ENCODE measurements around the gene CD2.
A peak's percentile ranks its signal among the peaks of the same experiment; 100 is the strongest.

The CD2 gene

DNA sequence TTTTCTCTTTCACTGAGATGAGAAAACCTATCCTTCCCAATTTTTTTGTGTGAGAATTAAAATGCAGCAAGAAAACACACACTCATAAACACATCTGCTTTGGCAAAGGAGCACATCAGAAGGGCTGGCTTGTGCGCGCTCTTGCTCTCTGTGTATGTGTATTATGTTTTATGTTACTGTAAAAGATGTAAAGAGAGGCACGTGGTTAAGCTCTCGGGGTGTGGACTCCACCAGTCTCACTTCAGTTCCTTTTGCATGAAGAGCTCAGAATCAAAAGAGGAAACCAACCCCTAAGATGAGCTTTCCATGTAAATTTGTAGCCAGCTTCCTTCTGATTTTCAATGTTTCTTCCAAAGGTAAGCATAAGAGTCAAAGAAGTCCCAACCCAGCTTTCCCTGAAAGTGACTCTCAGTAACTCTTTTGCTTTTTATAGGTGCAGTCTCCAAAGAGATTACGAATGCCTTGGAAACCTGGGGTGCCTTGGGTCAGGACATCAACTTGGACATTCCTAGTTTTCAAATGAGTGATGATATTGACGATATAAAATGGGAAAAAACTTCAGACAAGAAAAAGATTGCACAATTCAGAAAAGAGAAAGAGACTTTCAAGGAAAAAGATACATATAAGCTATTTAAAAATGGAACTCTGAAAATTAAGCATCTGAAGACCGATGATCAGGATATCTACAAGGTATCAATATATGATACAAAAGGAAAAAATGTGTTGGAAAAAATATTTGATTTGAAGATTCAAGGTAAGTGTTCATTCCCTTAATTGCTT lies at the start of gene CD2:
Gene CD2, plus strand, starts transcription at position 233 of the 780 bp plus-strand sequence. Its CDS starts 63 bp downstream, at position 296.
- peak; percentile 71 for DNase-seq

DNA sequence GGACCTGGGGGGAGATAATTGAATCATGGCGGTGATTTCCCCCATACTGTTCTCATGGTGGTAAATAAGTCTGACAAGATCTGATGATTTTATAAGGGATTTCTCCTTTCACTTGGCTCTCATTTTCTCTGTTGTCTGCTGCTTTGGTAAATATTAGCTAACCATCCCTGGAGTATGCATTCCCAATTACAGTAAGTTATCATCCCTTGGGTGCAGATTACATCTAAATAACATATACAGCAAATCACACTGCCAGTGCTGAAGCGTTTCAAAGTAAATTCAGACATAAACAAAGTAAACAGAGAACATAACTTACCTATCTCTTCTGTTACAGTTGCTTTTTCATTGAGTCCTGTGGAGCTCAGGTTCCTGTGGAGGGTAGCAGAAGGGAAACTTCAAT lies 48.1 kb upstream of the CD2 start:
- DNase-seq: no peak

- DNase-seq: no peak
Observed at GRCh38 chr1:116706841-116707240, 47.4 kb upstream of the CD2 start.

DNA sequence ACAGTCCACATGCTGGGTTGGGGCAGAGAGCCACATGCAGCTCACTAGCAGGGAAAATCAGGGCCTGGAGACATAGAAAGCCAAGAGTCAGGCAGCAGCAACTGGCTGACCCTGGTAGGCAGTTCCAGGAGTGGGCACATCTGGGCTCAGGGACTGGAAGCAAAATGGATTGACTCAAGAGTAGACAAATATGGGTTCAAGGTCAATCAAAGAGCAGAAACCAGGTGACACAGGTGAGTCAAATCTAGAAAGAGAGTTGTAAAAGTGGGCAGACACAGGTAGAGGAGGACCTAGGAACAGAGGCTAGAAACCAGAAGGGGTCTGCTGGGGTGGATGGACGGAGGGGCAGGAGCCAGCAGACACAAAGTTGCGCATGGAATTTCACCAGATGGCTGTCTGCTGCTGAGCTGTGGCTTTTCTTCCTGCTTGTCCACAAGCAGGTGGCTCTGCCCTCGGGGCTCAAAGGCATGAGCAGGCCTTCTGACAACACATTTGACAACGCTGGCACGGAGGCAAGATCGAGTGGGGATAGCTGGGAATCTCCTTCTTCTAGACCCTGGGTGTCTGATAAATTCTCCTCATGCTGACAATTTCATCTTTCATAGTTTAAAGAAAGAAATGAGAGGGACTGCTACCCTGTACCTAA lies 45.9 kb upstream of the CD2 start:
- no peak for DNase-seq

DNA sequence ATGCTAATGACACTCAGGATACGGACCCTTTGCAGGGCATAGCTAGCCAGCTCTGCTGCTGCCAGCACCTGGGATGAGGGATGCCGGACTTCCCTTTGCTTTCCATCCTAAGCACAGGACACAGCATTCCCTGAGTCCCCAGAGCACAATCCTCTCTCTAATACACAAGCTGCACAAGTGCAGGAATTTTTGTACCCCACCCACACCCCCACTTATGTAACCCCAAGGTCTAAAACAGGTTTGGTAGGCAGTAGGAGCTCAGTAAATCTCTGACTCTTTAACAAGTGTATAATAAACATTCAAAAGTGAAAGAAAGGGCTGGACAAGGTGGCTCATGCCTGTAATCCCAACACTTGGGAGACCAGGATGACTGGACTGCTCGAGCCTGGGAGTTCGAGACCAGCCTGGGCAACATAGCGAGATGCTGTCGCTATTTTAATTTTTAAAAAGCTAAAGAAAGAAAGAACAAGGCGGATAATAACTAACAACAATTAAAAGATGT lies 44.5 kb upstream of the CD2 start:
- DNase-seq: no peak

- no peak for DNase-seq
Observed at GRCh38 chr1:116710420-116711262, 43.6 kb upstream of the CD2 start.

DNA sequence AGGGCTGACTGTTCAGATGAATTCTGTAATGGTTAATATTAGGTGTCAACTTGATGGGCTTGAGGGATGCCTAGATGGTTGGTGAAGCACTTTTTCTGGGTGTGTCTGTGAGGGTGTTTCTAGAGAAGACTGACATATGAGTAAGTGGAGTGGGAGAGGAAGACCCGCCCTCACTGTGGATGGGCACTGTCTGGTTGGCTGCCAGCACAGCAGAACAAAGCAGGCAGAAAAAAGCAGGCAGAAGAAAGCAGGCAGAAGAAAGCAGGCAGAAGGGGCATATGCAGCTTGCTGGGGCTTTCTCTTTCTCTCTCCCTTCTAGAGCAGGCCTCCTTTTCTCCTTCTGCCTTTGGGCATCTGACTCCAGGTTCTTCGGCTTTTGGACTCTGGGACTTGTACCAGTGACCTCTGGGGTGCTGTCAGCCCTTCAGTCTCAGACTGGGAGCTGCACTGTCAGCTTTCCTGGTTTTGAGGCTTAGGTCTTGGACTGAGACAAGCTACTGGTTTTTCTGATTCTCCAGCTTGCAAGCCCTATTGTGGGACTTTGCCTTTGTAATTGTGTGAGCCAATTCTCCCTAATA lies 42.9 kb upstream of the CD2 start:
- DNase-seq: peak; percentile 52

- DNase-seq: no peak
Observed at GRCh38 chr1:116712510-116712909, 41.7 kb upstream of the CD2 start.

GRCh38 chr1:116713474-116713873 lies 40.8 kb upstream of the CD2 start:
- DNase-seq: no peak

DNA sequence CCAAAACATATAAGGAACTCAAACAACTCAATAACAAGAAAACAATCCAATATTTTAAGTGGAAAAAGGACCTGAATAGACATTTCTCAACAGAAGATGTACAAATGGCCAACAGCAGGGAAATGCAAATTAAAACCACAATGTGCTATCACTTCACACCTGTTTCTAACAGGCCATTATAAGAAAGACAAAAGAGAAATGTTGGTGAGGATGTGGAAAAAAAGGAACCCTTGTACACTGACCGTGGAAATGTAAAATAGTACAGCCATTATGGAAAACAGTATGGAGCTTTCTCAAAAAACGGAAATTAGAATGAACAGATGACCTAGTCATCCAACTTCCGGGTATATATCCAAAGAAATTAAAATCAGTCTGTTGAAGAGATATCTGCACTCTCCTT lies 37.8 kb upstream of the CD2 start:
- no peak for DNase-seq

DNA sequence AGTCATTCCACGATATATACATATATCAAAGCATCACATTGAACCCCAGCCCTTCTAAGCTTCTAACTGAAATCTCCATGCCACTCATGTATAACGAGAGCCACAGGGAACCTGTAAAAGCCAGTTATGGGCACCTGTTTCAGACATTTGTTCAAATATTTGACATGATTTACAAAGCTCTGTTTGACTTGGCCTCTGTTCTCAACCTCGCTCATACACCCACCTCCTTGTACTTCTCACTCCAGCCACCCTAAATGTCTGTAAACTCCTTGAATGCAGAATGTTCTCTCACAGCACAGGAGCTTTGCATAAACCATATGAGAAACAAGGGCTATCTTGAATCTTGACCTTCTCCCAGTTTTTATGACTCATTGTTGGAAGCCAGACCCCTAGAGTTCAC lies 36.9 kb upstream of the CD2 start:
- no peak for DNase-seq

- no peak for DNase-seq
Observed at GRCh38 chr1:116720364-116721038, 33.7 kb upstream of the CD2 start.

GRCh38 chr1:116721039-116721405 lies 33.2 kb upstream of the CD2 start:
- no peak for DNase-seq

DNA sequence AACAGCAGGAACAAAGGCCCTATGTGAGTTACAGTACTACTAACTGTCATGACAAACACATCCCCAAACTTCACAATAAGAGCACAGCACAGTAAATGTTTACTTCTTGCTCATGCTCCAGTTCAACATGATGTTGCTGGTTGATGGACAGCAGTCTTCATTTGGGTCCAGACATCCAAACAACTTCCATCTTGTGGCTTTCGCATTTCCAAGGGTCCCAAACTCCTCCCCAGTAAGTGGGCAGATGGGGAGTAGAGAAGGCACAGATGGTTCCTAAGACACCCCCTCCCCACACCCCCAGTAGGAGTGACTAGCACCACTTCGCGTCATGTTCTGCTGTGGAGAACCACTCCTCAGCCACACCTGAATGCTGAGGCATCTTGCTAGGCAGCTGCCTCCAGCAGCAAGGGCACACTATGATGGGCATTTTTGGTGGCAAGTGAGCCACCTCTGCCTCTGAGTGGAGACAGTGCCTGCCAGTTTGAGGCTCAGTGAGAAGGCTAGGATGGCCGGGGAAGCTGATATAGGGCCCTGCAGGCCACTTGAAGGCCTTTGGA lies 32.7 kb upstream of the CD2 start:
- DNase-seq: no peak

GRCh38 chr1:116722016-116722838 lies 32.0 kb upstream of the CD2 start:
- DNase-seq: no peak

DNA sequence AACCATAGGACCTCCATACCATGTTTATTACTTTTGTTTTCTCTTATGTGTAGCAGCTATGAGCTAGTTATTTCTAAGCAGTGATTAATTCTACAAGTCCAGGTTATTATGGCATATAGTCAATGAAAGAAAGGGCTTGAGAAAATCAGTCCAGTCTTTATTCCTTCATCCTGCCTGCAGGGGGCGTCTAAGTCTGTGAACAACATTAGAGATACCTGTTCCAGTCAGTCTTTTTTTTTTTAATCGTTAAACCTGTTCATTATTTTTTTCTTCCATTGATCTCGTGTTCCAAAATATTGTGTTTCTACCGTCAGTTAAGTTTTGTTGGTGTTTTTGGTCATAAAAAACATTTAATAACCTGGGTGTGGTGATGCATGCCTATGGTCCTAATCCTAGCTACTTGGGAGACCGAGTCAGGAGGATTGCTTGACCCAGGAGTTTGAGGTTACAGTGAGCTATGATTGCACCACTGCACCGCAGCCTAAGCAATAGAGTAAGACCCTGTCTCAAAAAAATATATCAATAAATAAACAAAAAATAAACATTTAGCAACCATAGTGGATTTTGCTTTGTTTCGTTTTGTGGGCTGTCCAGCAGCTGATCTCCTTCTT lies 29.4 kb upstream of the CD2 start:
- peak; percentile 80 for DNase-seq

DNA sequence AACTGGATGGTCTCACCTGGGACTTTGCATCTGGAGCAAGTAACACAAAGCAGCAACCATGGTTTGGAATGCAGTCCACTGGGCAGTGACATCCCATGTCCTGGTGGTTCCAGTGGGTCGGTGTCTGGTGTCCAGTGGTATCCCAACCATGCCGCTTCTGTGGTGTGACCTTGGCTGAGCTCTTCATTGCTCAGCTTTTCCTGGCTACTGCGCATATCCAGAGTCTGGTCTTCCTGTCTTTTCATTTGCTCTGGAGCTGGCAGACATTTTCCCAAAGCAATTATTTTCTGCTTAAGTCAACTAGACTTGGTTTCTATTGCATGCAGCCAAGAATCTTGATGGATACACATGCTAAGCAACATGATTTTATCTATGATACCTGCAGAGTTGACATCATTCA lies 28.4 kb upstream of the CD2 start:
- DNase-seq: no peak

GRCh38 chr1:116726872-116727820 lies 27.1 kb upstream of the CD2 start:
- no peak for DNase-seq

DNA sequence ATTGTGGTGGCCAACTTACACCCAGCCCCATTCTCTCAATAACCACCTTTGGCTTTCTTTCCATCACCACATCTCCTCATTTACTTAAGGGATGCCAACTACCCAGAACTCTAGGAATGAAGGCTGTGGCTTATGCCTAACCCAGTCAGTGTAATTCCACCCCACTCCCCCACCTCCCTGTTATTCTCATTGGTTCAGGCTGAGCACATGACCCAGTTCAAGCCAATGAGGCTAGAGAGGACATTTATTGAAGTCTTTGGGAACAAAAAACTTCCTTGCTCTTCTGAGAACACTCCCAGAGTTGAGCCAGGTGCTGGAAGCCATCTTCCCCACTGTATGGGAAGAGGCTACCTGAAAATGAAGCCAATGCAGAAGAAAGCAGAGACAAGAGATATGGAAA lies 22.8 kb upstream of the CD2 start:
- no peak for DNase-seq

- DNase-seq: no peak
Observed at GRCh38 chr1:116732726-116733125, 21.5 kb upstream of the CD2 start.

Measured in stimulated activated CD4-positive, alpha-beta T cell treated with anti-CD3 and anti-CD28 coated beads, Interleukin-1b, Interleukin-23, amount 100 ng/mL, for 48 hours (primary cell).